Lung (tissue), 12 donors: Measurements from ENCODE around the gene CERK. TPM values are rescaled to one million over a fixed set of nuclear protein-coding genes. Genes with fewer than 3 reads are reported as not detected.

Source experiments
- ATAC-seq: fragments of 200-7000 bp; cut with Tn5 transposase; one replicate; pipeline ENCODE4 v1.9.1; 2020; ENCODE audit warnings: moderate number of reproducible peaks; ENCODE audit not compliant: insufficient read depth, low FRiP score
- DNase-seq, 3 donors: peaks; one replicate each; pipeline ENCODE4 v3.0.0-alpha.2; 2013 to 2017
- H3K27ac ChIP-seq, 2 donors: one replicate each; pipeline ENCODE4 v1.5.1; 2013; ENCODE audit warnings: mild to moderate bottlenecking in 2 of 2, moderate library complexity in 2 of 2, control low read depth in 1 of 2, inconsistent platforms in 1 of 2, low read depth in 1 of 2, low read length in 1 of 2
- H3K27me3 ChIP-seq, 3 donors: one replicate each; pipeline ENCODE4 v1.5.1; 2013; ENCODE audit warnings: low read length in 2 of 3; ENCODE audit not compliant: control insufficient read depth in 3 of 3, insufficient read depth in 3 of 3
- H3K36me3 ChIP-seq, 4 donors: one replicate each; pipeline ENCODE4 v1.5.1; 2013; ENCODE audit warnings: low read length in 4 of 4, mild to moderate bottlenecking in 1 of 4, moderate library complexity in 1 of 4; ENCODE audit not compliant: control insufficient read depth in 4 of 4, insufficient read depth in 4 of 4
- H3K4me1 ChIP-seq, 5 donors: one replicate each; pipeline ENCODE4 v1.5.1; 2013; ENCODE audit warnings: low read length in 5 of 5, mild to moderate bottlenecking in 2 of 5, moderate library complexity in 1 of 5; ENCODE audit not compliant: control insufficient read depth in 5 of 5, insufficient read depth in 5 of 5
- H3K4me3 ChIP-seq: one replicate; pipeline ENCODE4 v1.5.1; 2013; ENCODE audit warnings: mild to moderate bottlenecking, control low read depth, moderate library complexity
- H3K9ac ChIP-seq, 2 donors: one replicate each; pipeline ENCODE4 v1.5.1; 2013; ENCODE audit warnings: low read length in 2 of 2, control low read depth in 1 of 2; ENCODE audit not compliant: insufficient read depth in 1 of 2
- H3K9me3 ChIP-seq, 4 donors: one replicate each; pipeline ENCODE4 v1.5.1; 2013; ENCODE audit warnings: low read length in 3 of 4, mild to moderate bottlenecking in 1 of 4, moderate library complexity in 1 of 4; ENCODE audit not compliant: control insufficient read depth in 4 of 4, insufficient read depth in 3 of 4
- CTCF ChIP-seq: IDR thresholded peaks from 2 replicates; pipeline ENCODE4 v1.5.1; 2012; ENCODE audit warnings: mild to moderate bottlenecking; ENCODE audit errors: control extremely low read depth, extremely low read depth
- WGBS, 2 donors: extraction: QIAGEN DNeasy Blood & Tissue Kit; methylation state at CpG; one replicate each; pipeline ENCODE4 v1.1.7; 2013; 5-methylcytosine and 5-hydroxymethylcytosine counted together
- polyA plus RNA-seq, 2 donors: library from polyadenylated mRNA; stranded (reverse); fragments of 200-250 nt; gene quantifications; one replicate each; pipeline ENCODE4 v1.2.1, GENCODE V29; 2013
- total RNA-seq, 2 donors: library from RNA; depleted of rRNA in 1 of 2; stranded (reverse); fragments of >200 nt in 1 of 2; gene quantifications; one replicate each; pipeline ENCODE4 v1.2.1, GENCODE V29; 2014 to 2021
- donor health status: control.
- donor health status: control.
- donor health status: Bipolar disorder and iron deficiency.
- donor health status: healthy.
- donor health status: DM: yes; HTN: yes; CAD: no.

CERK gene
- total and polyA plus RNA-seq, 4 donors: 12.1 to 36.2 (median 31.7) TPM

GRCh38 chr22:46659059-46659790 lies 78.8 kb downstream of the CERK start:
- ATAC-seq (no peak), DNase-seq (no peak)
- Histone ChIP-seq H3K4me1 (peaks cover 0 to 4% (median 0%) of the 10 kb centered on the region in 5 donors), H3K36me3 (peaks cover 0 to 30% (median 1%) of the 10 kb centered on the region in 4 donors), H3K4me3 (no peak overlapping the region), H3K27ac (no peak overlapping the region), H3K9me3 (no peaks in the 10 kb centered on the region), H3K27me3 (no peaks in the 10 kb centered on the region), H3K9ac (no peak overlapping the region)
- 97 to 98% methylated on average over 13 to 14 of the region's 14 CpGs for WGBS, 2 donors
- TF ChIP-seq CTCF: no peak

DNA sequence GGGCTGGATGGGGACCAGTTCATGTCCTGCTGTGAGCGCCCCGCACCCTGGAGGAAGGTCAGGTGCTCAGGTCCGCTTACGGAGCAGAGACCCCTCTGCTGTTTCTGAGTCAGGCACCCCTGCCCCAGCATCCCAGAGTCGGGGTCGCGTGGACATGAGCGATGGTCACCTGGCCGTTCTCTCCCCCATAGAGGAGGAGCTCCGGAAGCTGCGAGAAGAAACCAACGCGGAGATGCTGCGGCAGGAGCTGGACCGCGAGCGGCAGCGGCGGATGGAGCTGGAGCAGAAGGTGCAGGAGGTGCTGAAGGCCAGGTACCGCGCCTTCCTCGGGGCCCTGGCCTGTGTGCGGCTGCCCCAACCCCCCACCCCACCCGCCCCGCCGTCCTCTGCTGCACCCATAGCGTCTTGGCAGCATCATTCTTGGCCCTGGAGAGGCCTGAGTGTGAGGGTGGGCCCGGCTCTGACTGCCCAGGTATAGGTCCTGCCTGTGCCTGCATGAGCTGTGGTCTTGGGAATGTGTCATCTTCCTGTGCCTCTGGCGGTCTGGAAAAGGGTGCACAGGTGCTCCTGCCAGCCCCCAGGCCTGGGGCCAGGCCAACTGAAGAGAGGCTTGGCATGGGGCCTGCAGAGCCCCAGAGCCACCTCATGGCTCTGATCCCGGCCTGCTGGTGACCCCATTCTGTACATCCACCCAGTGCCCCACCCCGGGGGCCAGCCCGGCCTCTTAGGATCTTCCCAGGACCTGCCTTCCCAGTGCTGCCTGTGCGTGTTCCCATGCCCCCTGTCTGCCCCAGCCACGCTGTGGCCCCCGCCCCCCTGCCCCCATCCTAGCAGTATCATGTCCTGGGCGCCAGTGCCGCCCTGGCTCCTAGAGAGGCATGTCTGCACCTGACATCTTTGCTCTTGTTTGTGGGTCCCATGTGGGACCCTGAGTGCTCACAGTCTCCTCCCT lies 79.8 kb downstream of the CERK start:
- no peak overlapping the region for H3K4me3 ChIP-seq
- H3K27ac ChIP-seq: no peak overlapping the region
- no peak for TF ChIP-seq CTCF
- peaks cover 0 to 4% (median 3%) of the 10 kb centered on the region in 5 donors for H3K4me1 ChIP-seq
- ATAC-seq (no peak), DNase-seq (no peak)
- peaks cover 0 to 21% (median 0%) of the 10 kb centered on the region in 4 donors for H3K36me3 ChIP-seq
- H3K9ac ChIP-seq: no peak overlapping the region
- H3K27me3 ChIP-seq: no peaks in the 10 kb centered on the region
- no peaks in the 10 kb centered on the region for H3K9me3 ChIP-seq
- 93 to 94% methylated on average over 35 to 37 of the region's 37 CpGs for WGBS, 2 donors

GRCh38 chr22:46657655-46657953 lies 80.4 kb downstream of the CERK start:
- Histone ChIP-seq H3K27ac (no peak overlapping the region), H3K9me3 (no peaks in the 10 kb centered on the region), H3K9ac (no peak overlapping the region), H3K36me3 (peaks cover 0 to 15% (median 0%) of the 10 kb centered on the region in 4 donors), H3K4me3 (no peak overlapping the region), H3K4me1 (peaks cover 0 to 10% (median 8%) of the 10 kb centered on the region in 5 donors), H3K27me3 (no peaks in the 10 kb centered on the region)
- 77 to 93% methylated on average over 10 of the region's 10 CpGs for WGBS, 2 donors
- TF ChIP-seq CTCF: no peak
- no peak for DNase-seq
- no peak for ATAC-seq
